ENCODE results near the gene PTPMT1.

The PTPMT1 gene

GRCh38 chr11:47605921-47606320, 40.5 kb downstream of the PTPMT1 start:
- in situ Hi-C loops (cut with MboI; ENCODE audit: low sequenced_read_pairs), result no loop called here

DNA sequence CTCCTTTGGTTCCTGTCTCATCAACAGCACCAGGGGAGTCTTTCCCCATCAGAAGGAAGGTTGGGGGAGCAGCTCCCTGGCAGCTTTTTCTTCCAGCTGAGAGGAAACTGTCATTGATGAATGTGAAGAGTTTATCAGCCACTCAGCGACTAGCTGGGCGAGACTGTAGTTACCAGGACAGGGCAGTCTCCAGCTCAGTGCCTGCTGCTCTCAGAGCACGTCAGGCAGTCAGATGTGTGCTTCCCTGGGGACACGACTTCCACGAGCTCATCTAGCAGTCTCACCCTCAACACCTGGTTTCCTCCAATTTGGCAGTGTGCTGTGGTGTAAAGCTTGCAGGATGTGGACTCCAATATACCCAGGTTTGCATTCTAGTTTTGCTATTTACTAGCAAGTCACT, 41.3 kb downstream of the PTPMT1 start:
- in situ Hi-C loops (cut with MboI; ENCODE audit: low sequenced_read_pairs), result no loop called here

GRCh38 chr11:47607380-47607779, 42.0 kb downstream of the PTPMT1 start:
- in situ Hi-C loops (cut with MboI; ENCODE audit: low sequenced_read_pairs), result no loop called here

DNA sequence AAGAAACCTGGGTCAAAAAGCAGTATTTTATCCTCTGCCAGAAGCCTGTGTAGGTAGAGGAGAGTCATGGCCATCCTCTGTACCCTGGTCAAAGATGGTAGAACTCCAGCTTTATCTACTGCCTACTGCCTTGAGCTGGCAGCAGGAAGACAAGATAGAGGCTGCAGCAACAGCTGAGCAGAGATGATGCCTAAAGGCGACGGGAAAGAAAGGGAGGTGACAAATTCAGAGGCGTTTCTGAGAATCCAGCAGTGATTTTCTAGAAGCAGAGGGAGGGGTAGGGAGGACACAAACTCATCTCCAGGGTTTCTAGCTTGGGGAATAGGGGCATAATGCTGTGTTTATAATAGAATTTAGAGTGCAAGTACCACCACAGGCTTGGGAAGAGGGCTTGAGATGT, 44.3 kb downstream of the PTPMT1 start:
- in situ Hi-C loops (cut with MboI; ENCODE audit: low sequenced_read_pairs), result no loop called here

GRCh38 chr11:47611348-47611794, 46.0 kb downstream of the PTPMT1 start:
- in situ Hi-C loops (cut with MboI; ENCODE audit: low sequenced_read_pairs), result no loop called here

GRCh38 chr11:47615249-47615648, 49.9 kb downstream of the PTPMT1 start:
- in situ Hi-C loops (cut with MboI; ENCODE audit: low sequenced_read_pairs), result no loop called here

DNA sequence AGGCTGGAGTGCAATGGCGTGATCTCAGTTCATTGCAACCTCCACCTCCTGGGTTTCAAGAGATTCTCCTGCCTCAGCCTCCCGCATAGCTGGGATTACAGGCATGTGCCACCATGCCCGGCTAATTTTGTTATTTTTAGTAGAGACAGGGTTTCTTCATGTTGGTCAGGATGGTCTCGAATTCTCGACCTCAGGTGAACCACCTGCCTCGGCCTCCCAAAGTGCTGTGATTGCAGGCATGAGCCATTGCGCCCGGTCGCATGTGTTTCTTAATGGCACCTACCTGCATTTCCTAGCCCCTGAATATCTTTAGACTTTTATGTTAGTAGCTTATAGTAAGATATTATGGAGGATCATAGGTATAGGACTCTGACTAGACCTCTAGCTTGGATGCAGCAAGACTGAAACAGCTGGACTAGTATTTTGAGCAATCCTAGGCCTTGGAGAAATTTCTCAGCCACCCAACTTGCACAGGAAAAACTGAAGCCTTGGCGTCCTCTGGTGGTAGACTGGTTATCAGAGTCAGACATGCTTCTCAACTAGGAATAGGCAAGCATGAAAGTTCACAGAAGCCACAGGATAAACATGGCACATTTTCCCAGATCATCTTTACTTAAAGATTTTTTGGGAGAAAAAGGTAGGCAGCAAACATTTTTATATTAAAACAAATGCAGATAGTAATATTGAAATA, 51.5 kb downstream of the PTPMT1 start:
- in situ Hi-C loops (cut with MboI; ENCODE audit: low sequenced_read_pairs), result no loop called here

DNA sequence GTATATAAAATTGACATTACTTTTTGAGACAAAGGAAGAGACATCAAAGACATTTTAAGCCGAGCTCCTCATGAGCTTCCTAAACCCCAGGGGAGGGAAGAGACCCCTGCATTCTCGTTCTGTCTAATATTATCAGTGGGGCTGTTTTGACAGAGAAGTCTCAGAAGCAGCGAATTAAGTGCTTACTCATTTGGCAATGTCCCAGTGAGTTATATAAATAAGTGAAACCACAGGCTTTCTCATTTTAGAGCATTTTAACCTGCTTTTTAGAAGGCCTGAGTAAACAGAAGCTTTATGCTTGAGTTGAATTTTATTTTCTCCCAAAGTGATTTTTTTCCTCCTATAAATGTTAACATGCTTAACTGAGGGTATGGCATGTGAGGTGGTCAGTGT, 52.0 kb downstream of the PTPMT1 start:
- in situ Hi-C loops (cut with MboI; ENCODE audit: low sequenced_read_pairs), result no loop called here

DNA sequence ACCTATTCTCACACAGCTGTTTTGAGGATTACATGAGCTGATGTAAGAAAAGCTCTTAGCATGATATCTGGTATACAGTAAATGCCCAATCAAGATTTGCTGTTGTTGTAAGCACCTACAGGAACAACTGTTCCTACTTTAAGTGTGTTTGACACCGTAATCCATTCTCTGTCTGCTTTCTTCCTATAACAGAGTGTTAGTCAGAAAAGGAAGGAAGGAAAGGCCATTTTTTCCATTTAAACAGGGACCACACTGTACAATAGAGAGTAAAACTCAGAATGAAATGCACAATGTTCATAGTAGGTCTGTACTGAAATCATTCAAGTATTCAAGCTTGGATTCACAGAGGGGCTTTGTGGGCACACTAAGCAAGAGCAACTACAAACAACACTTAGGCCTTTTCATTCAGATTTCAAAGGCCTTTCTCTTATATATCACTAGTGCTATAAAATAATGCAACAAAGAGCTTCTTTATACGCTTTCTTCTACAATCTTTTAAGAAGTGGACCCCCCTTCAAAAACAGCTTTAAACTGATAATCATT, 55.5 kb downstream of the PTPMT1 start:
- in situ Hi-C loops (cut with MboI; ENCODE audit: low sequenced_read_pairs), result no loop called here

Measured in HL-60/S4 treated with phorbol 12-myristate 13-acetate at 8.2 ng/mL for 4 days and 3 days (cell line).